Measurements from ENCODE around the gene SKAP1. TPM values are rescaled to one million over a fixed set of nuclear protein-coding genes. Genes with fewer than 3 reads are reported as not detected.
A peak's percentile ranks its signal among the peaks of the same experiment; 100 is the strongest.

The SKAP1 gene
- total RNA-seq, 4 donors from 2014 or later, result 1.2 to 6.4 (median 4.9) TPM; not detected in 1

- WGBS, 2 donors (ENCODE audit: low coverage in 1 of 2), result 0% methylated on average over 4 to 21 of the region's 23 CpGs
- H3K36me3 ChIP-seq, result no peaks in the 10 kb centered on the region
- no peak for TF ChIP-seq EP300 (IDR thresholded peaks at IDR 0.05; ENCODE audit: low read depth)
- TF ChIP-seq CTCF (IDR thresholded peaks at IDR 0.05), result no peak
- no peak for TF ChIP-seq POLR2AphosphoS5 (IDR thresholded peaks at IDR 0.05)
- TF ChIP-seq POLR2A (IDR thresholded peaks at IDR 0.05), result no peak
- peaks cover 0 to 43% (median 18%) of the 10 kb centered on the region in 4 donors for H3K4me1 ChIP-seq
- in situ Hi-C loops (cut with MboI; ENCODE audit: low pct_ligation_motif_present in 1 of 4, low pct_unique_long_range_greater_than_20kb in 1 of 4, low sequenced_read_pairs in 3 of 4) (no loop called here), intact Hi-C loops (cut with DNase I; ENCODE audit: low total_unique reads) (no loop called here)
- H3K4me3 ChIP-seq, result peak overlapping the region; percentile 75 to 98 (median 86)
- no peaks in the 10 kb centered on the region for H3K9me3 ChIP-seq
- no peaks in the 10 kb centered on the region for H3K27me3 ChIP-seq
- peak; percentile 54 for DNase-seq
- peak overlapping the region; percentile 89 to 98 (median 95) for H3K27ac ChIP-seq
Measured at GRCh38 chr17:48100591-48101011, 329.4 kb downstream of the SKAP1 start.

GRCh38 chr17:48100160-48100559 lies 329.9 kb downstream of the SKAP1 start:
- Histone ChIP-seq H3K27me3 (no peaks in the 10 kb centered on the region), H3K4me1 (peaks cover 0 to 47% (median 18%) of the 10 kb centered on the region in 4 donors), H3K9me3 (no peaks in the 10 kb centered on the region), H3K27ac (peak overlapping the region; percentile 89 to 98 (median 95)), H3K4me3 (peak overlapping the region; percentile 75 to 98 (median 86)), H3K36me3 (no peaks in the 10 kb centered on the region)
- intact Hi-C loops (cut with DNase I; ENCODE audit: low total_unique reads) (no loop called here), in situ Hi-C loops (cut with MboI; ENCODE audit: low pct_ligation_motif_present in 1 of 4, low pct_unique_long_range_greater_than_20kb in 1 of 4, low sequenced_read_pairs in 3 of 4) (no loop called here)
- DNase-seq, result no peak
- TF ChIP-seq POLR2A (IDR thresholded peaks at IDR 0.05) (no peak), EP300 (IDR thresholded peaks at IDR 0.05; ENCODE audit: low read depth) (no peak), POLR2AphosphoS5 (IDR thresholded peaks at IDR 0.05) (no peak), CTCF (IDR thresholded peaks at IDR 0.05) (no peak)
- WGBS, 2 donors (ENCODE audit: low coverage in 1 of 2), result 39 to 41% methylated on average over 8 to 10 of the region's 10 CpGs

- Histone ChIP-seq H3K4me1 (peaks cover 0 to 71% (median 24%) of the 10 kb centered on the region in 4 donors), H3K27me3 (no peaks in the 10 kb centered on the region), H3K27ac (peak overlapping the region in 1 of 4 donors; percentile 13), H3K9me3 (no peaks in the 10 kb centered on the region), H3K4me3 (no peak overlapping the region), H3K36me3 (no peaks in the 10 kb centered on the region)
- 81 to 93% methylated on average over 3 to 4 of the region's 4 CpGs for WGBS, 2 donors (ENCODE audit: low coverage in 1 of 2)
- intact Hi-C loops (cut with DNase I; ENCODE audit: low total_unique reads) (no loop called here), in situ Hi-C loops (cut with MboI; ENCODE audit: low pct_ligation_motif_present in 1 of 4, low pct_unique_long_range_greater_than_20kb in 1 of 4, low sequenced_read_pairs in 3 of 4) (loop anchor here in 1 of 4 donors (10.0 kb wide), 1 partner anchor 61 kb away; the partner anchor contains the start of gene COPZ2)
- no peak for DNase-seq
- no peak for TF ChIP-seq POLR2A (IDR thresholded peaks at IDR 0.05)
- no peak for TF ChIP-seq POLR2AphosphoS5 (IDR thresholded peaks at IDR 0.05)
- TF ChIP-seq EP300 (IDR thresholded peaks at IDR 0.05; ENCODE audit: low read depth), result no peak
- TF ChIP-seq CTCF (IDR thresholded peaks at IDR 0.05), result no peak
Measured at GRCh38 chr17:48095611-48096010, 334.4 kb downstream of the SKAP1 start.

GRCh38 chr17:48093341-48094045 lies 336.5 kb downstream of the SKAP1 start:
- no peaks in the 10 kb centered on the region for H3K9me3 ChIP-seq
- intact Hi-C loops (cut with DNase I; ENCODE audit: low total_unique reads), result no loop called here
- H3K4me3 ChIP-seq, result no peak overlapping the region
- WGBS, 2 donors (ENCODE audit: low coverage in 1 of 2), result 58 to 62% methylated on average over 7 to 11 of the region's 11 CpGs
- peaks cover 0 to 60% (median 12%) of the 10 kb centered on the region in 4 donors for H3K4me1 ChIP-seq
- H3K27me3 ChIP-seq, result no peaks in the 10 kb centered on the region
- no peaks in the 10 kb centered on the region for H3K36me3 ChIP-seq
- TF ChIP-seq POLR2AphosphoS5 (IDR thresholded peaks at IDR 0.05) (no peak), EP300 (IDR thresholded peaks at IDR 0.05; ENCODE audit: low read depth) (no peak), POLR2A (IDR thresholded peaks at IDR 0.05) (no peak), CTCF (IDR thresholded peaks at IDR 0.05) (no peak)
- peak; percentile 23 for DNase-seq
- peak overlapping the region; percentile 57 to 81 (median 73) for H3K27ac ChIP-seq
- in situ Hi-C loops (cut with MboI; ENCODE audit: low pct_ligation_motif_present in 1 of 4, low pct_unique_long_range_greater_than_20kb in 1 of 4, low sequenced_read_pairs in 3 of 4), result loop anchor here in 1 of 4 donors (10.0 kb wide), 1 partner anchor 59 kb away; the partner anchor contains the start of gene COPZ2
